Measurements from ENCODE around the gene LYPD6B.

GRCh38 chr2:149037851-149038250, 648 bp upstream of the LYPD6B start:
- TF ChIP-seq, protein P1, sequence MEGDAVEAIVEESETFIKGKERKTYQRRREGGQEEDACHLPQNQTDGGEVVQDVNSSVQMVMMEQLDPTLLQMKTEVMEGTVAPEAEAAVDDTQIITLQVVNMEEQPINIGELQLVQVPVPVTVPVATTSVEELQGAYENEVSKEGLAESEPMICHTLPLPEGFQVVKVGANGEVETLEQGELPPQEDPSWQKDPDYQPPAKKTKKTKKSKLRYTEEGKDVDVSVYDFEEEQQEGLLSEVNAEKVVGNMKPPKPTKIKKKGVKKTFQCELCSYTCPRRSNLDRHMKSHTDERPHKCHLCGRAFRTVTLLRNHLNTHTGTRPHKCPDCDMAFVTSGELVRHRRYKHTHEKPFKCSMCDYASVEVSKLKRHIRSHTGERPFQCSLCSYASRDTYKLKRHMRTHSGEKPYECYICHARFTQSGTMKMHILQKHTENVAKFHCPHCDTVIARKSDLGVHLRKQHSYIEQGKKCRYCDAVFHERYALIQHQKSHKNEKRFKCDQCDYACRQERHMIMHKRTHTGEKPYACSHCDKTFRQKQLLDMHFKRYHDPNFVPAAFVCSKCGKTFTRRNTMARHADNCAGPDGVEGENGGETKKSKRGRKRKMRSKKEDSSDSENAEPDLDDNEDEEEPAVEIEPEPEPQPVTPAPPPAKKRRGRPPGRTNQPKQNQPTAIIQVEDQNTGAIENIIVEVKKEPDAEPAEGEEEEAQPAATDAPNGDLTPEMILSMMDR (IDR thresholded peaks at IDR 0.05; ENCODE audit: low read depth, low read length, missing input control) = no peak
- TF ChIP-seq TAF1 (conservative IDR thresholded peaks at IDR 0.05) = no peak
- TF ChIP-seq REST (IDR thresholded peaks at IDR 0.05) = no peak
